NB4 (cell line): ENCODE data around the gene PDE6H.

Experiments
- DNase-seq: peaks from one replicate; pipeline ENCODE4 v3.0.0; 2010; ENCODE audit warnings: low read depth
- H3K4me3 ChIP-seq: one replicate; pipeline ENCODE4 v1.5.1; 2011; ENCODE audit warnings: mild to moderate bottlenecking, low read depth, low read length, moderate library complexity
- MAX ChIP-seq: IDR thresholded peaks from 2 replicates; pipeline ENCODE4 v1.6.1; 2011; ENCODE audit warnings: low read depth, low read length
- MYC ChIP-seq: IDR thresholded peaks from 2 replicates; pipeline ENCODE4 v1.6.1; 2011; ENCODE audit warnings: low read depth, low read length
- POLR2A ChIP-seq: IDR thresholded peaks from 2 replicates; pipeline ENCODE4 v1.6.1; 2011; ENCODE audit warnings: mild to moderate bottlenecking; ENCODE audit not compliant: insufficient read length; ENCODE audit errors: extremely low read depth
- TF ChIP-seq, protein P1 (sequence below): IDR thresholded peaks from one replicate; pipeline ENCODE4 v1.5.1; 2012; ENCODE audit warnings: low read depth, low read length

The PDE6H gene

DNA sequence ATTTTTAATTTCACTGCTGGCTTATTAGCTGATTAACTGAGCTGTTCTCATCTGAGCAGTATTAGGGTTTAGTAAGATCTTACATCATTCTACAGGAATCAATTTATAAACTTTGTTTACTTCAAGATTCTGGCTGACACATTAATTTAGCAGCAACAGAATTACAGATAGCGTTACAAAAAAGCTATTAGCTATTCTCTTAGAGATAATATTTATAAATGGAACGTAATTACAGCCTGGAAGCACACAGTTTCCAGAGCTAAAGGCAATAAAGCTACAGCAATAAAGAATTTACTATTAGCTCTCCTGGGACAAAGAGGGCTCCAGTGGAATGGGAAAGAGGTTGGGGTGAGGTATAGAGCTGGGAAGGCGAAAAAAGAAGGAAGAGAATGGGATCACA, 34.7 kb downstream of the PDE6H start:
- no peak overlapping the region for H3K4me3 ChIP-seq
- TF ChIP-seq MAX (no peak), POLR2A (no peak)
- TF ChIP-seq, protein P1, sequence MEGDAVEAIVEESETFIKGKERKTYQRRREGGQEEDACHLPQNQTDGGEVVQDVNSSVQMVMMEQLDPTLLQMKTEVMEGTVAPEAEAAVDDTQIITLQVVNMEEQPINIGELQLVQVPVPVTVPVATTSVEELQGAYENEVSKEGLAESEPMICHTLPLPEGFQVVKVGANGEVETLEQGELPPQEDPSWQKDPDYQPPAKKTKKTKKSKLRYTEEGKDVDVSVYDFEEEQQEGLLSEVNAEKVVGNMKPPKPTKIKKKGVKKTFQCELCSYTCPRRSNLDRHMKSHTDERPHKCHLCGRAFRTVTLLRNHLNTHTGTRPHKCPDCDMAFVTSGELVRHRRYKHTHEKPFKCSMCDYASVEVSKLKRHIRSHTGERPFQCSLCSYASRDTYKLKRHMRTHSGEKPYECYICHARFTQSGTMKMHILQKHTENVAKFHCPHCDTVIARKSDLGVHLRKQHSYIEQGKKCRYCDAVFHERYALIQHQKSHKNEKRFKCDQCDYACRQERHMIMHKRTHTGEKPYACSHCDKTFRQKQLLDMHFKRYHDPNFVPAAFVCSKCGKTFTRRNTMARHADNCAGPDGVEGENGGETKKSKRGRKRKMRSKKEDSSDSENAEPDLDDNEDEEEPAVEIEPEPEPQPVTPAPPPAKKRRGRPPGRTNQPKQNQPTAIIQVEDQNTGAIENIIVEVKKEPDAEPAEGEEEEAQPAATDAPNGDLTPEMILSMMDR = no peak
- DNase-seq = no peak

DNA sequence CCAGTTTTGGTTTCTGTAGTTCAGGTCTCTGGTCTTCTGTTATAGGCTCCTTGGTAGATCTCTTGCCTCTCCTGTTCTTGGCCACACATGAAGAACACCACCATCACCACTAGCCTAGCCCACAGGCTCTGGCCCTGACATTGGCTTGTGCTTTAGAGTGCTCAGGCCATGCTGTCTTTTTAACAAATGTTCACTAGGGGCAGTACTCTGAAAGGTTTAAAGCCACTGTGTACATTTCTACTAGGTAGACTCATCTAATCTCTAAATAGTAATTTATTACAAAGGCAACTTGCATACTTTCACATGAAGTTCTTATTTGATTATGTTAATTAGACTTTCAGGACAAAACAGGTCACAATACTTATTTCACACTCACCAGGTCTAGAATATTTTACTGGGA, 38.3 kb downstream of the PDE6H start:
- H3K4me3 ChIP-seq = no peak overlapping the region
- peak; percentile 7 for DNase-seq
- TF ChIP-seq MAX = no peak
- TF ChIP-seq MYC = no peak
- TF ChIP-seq POLR2A = no peak
- TF ChIP-seq, protein P1 = no peak

DNA sequence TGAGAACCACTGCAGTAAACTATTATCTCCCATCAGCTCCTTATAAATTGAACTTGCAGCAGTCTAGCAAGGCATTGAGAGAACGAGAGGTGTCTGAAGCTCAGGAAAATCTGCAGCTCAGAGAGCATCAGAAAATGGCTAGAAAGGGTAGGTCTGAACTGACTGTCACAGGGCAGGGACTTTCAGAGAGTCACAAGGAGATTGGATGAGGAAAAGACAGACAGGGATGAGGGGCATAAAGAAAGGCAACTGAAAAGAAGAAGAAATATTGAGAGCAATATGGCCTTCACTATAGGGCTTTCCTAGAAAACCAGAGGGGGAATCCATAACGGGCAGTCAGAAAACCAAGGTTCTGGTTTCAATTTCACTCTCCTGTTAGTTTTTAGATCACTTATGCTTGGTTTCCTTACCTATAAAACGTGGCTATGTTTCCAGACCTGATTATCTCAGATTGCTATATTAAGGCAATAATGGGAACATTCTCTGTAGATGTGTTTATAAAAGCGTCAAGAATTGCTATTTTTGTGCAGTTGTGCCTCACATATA, 40.9 kb downstream of the PDE6H start:
- no peak for DNase-seq
- TF ChIP-seq MAX (no peak), MYC (no peak), POLR2A (no peak)
- TF ChIP-seq, protein P1 = no peak
- no peak overlapping the region for H3K4me3 ChIP-seq

DNA sequence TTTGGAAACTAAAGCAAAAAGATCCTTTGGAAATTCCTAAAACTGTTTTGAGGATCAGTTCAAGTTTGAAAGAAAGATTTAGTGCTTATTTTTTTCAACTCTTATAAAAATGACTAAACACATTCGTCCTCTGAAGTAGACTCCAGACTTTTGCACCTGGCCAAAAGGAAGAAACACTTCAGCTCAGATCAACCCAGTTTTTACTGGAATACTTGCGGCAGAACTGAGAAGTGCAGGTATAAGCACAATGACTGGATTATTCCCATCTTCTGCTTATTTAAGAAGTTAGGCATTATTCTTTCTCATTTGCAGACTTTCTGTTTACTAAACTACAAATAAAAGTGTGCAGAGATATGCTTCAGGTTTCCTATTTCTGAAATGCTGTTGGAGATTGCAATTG, 41.9 kb downstream of the PDE6H start:
- no peak overlapping the region for H3K4me3 ChIP-seq
- TF ChIP-seq POLR2A (no peak), MAX (no peak), MYC (no peak)
- TF ChIP-seq, protein P1 = no peak
- DNase-seq = no peak

GRCh38 chr12:15015121-15015520, 42.3 kb downstream of the PDE6H start:
- no peak overlapping the region for H3K4me3 ChIP-seq
- DNase-seq = no peak
- TF ChIP-seq MAX (no peak), POLR2A (no peak), MYC (no peak)
- TF ChIP-seq, protein P1 = no peak

GRCh38 chr12:15020156-15020555, 47.3 kb downstream of the PDE6H start:
- no peak for DNase-seq
- TF ChIP-seq, protein P1 = no peak
- TF ChIP-seq POLR2A (no peak), MAX (no peak), MYC (no peak)
- no peak overlapping the region for H3K4me3 ChIP-seq
